ENCODE data around the gene RRBP1.
A peak's percentile ranks its signal among the peaks of the same experiment; 100 is the strongest.

RRBP1 gene

GRCh38 chr20:17693444-17694001 lies 11.5 kb upstream of the RRBP1 start:
- Histone ChIP-seq H3K9me3 (ENCODE audit: control insufficient read depth, insufficient read depth, low read length) (no peaks in the 10 kb centered on the region), H3K27me3 (ENCODE audit: control insufficient read depth, insufficient read depth, low read length) (no peaks in the 10 kb centered on the region), H3K4me3 (ENCODE audit: low read length) (no peak overlapping the region), H3K27ac (ENCODE audit: low read length) (no peak overlapping the region), H3K4me1 (ENCODE audit: control insufficient read depth, insufficient read depth, low read length) (no peaks in the 10 kb centered on the region), H3K36me3 (ENCODE audit: control insufficient read depth, insufficient read depth, low read length) (no peaks in the 10 kb centered on the region)
- no CpG with 5 or more reads among the region's 18 CpGs for WGBS (ENCODE audit: insufficient coverage, insufficient read length)
- no peak for DNase-seq (ENCODE audit: low read depth, low spot score)

GRCh38 chr20:17691758-17692157 lies 9.7 kb upstream of the RRBP1 start:
- Histone ChIP-seq H3K27me3 (ENCODE audit: control insufficient read depth, insufficient read depth, low read length) (no peaks in the 10 kb centered on the region), H3K36me3 (ENCODE audit: control insufficient read depth, insufficient read depth, low read length) (no peaks in the 10 kb centered on the region), H3K4me3 (ENCODE audit: low read length) (no peak overlapping the region), H3K4me1 (ENCODE audit: control insufficient read depth, insufficient read depth, low read length) (no peaks in the 10 kb centered on the region), H3K27ac (ENCODE audit: low read length) (no peak overlapping the region), H3K9me3 (ENCODE audit: control insufficient read depth, insufficient read depth, low read length) (no peaks in the 10 kb centered on the region)
- no peak for DNase-seq (ENCODE audit: low read depth, low spot score)
- no CpG with 5 or more reads among the region's 2 CpGs for WGBS (ENCODE audit: insufficient coverage, insufficient read length)

DNA sequence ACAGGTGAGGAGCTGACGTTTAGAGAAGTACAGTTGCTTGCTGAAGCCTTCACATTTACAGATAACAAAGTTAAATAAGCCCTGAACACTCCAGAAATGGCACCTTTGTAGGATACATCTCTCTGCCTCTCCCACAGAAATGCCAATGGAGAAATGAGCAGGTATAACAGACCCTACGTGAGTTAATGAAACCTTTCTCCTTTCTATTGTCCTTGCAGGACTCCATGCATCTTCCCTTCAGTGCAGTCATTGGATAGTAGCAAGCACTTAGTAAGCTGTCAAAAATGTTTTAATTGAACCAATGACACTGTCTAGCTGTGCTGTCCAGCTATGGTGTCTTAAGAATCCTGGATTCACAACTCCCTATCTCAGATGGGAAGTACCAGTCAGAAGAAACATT lies 8.1 kb upstream of the RRBP1 start:
- no peak overlapping the region for H3K4me3 ChIP-seq (ENCODE audit: low read length)
- no peaks in the 10 kb centered on the region for H3K9me3 ChIP-seq (ENCODE audit: control insufficient read depth, insufficient read depth, low read length)
- DNase-seq (ENCODE audit: low read depth, low spot score): no peak
- H3K27ac ChIP-seq (ENCODE audit: low read length): no peak overlapping the region
- H3K27me3 ChIP-seq (ENCODE audit: control insufficient read depth, insufficient read depth, low read length): no peaks in the 10 kb centered on the region
- H3K4me1 ChIP-seq (ENCODE audit: control insufficient read depth, insufficient read depth, low read length): no peaks in the 10 kb centered on the region
- no CpG with 5 or more reads among the region's 2 CpGs for WGBS (ENCODE audit: insufficient coverage, insufficient read length)
- H3K36me3 ChIP-seq (ENCODE audit: control insufficient read depth, insufficient read depth, low read length): no peaks in the 10 kb centered on the region

- no peaks in the 10 kb centered on the region for H3K27me3 ChIP-seq (ENCODE audit: control insufficient read depth, insufficient read depth, low read length)
- no peak overlapping the region for H3K27ac ChIP-seq (ENCODE audit: low read length)
- WGBS (ENCODE audit: insufficient coverage, insufficient read length): no CpG with 5 or more reads among the region's 2 CpGs
- H3K4me1 ChIP-seq (ENCODE audit: control insufficient read depth, insufficient read depth, low read length): no peaks in the 10 kb centered on the region
- H3K4me3 ChIP-seq (ENCODE audit: low read length): no peak overlapping the region
- no peak for DNase-seq (ENCODE audit: low read depth, low spot score)
- H3K9me3 ChIP-seq (ENCODE audit: control insufficient read depth, insufficient read depth, low read length): no peaks in the 10 kb centered on the region
- no peaks in the 10 kb centered on the region for H3K36me3 ChIP-seq (ENCODE audit: control insufficient read depth, insufficient read depth, low read length)
Measured at GRCh38 chr20:17688965-17689364, 6.9 kb upstream of the RRBP1 start.

DNA sequence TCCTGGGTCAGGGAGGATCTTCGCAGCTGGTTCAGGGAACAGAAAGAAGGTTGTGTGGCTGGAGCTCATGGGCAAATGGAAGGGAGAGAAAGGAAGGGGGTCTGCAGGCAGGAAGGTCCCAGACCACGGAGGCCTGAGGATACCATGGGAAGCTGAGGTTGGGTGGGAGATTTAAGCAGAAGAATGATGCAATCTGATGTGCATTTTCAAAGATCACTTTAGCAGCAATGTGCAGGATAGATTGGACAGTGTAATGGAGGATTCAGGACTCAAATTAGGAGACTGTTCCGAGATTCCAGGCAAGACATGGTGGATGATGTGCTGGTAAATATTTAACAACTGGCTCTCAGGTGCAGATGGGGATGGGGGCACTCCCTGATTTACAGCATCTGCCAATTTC lies 5.8 kb upstream of the RRBP1 start:
- H3K9me3 ChIP-seq (ENCODE audit: control insufficient read depth, insufficient read depth, low read length): no peaks in the 10 kb centered on the region
- H3K27me3 ChIP-seq (ENCODE audit: control insufficient read depth, insufficient read depth, low read length): no peaks in the 10 kb centered on the region
- WGBS (ENCODE audit: insufficient coverage, insufficient read length): no CpG with 5 or more reads among the region's 3 CpGs
- H3K27ac ChIP-seq (ENCODE audit: low read length): no peak overlapping the region
- no peaks in the 10 kb centered on the region for H3K36me3 ChIP-seq (ENCODE audit: control insufficient read depth, insufficient read depth, low read length)
- DNase-seq (ENCODE audit: low read depth, low spot score): no peak
- H3K4me3 ChIP-seq (ENCODE audit: low read length): no peak overlapping the region
- no peaks in the 10 kb centered on the region; the same call in 1 of the 2 replicates for H3K4me1 ChIP-seq (ENCODE audit: control insufficient read depth, insufficient read depth, low read length)

- Histone ChIP-seq H3K36me3 (ENCODE audit: control insufficient read depth, insufficient read depth, low read length) (no peaks in the 10 kb centered on the region), H3K9me3 (ENCODE audit: control insufficient read depth, insufficient read depth, low read length) (no peaks in the 10 kb centered on the region), H3K4me1 (ENCODE audit: control insufficient read depth, insufficient read depth, low read length) (peaks cover 3% of the 10 kb centered on the region), H3K27me3 (ENCODE audit: control insufficient read depth, insufficient read depth, low read length) (no peaks in the 10 kb centered on the region), H3K27ac (ENCODE audit: low read length) (no peak overlapping the region), H3K4me3 (ENCODE audit: low read length) (no peak overlapping the region)
- no peak for DNase-seq (ENCODE audit: low read depth, low spot score)
- no CpG with 5 or more reads among the region's 1 CpG for WGBS (ENCODE audit: insufficient coverage, insufficient read length)
Measured at GRCh38 chr20:17685168-17685567, 3.1 kb upstream of the RRBP1 start.

GRCh38 chr20:17684077-17684888 lies 2.2 kb upstream of the RRBP1 start:
- Histone ChIP-seq H3K9me3 (ENCODE audit: control insufficient read depth, insufficient read depth, low read length) (no peaks in the 10 kb centered on the region), H3K27ac (ENCODE audit: low read length) (no peak overlapping the region), H3K4me3 (ENCODE audit: low read length) (no peak overlapping the region), H3K4me1 (ENCODE audit: control insufficient read depth, insufficient read depth, low read length) (peaks cover 7% of the 10 kb centered on the region), H3K36me3 (ENCODE audit: control insufficient read depth, insufficient read depth, low read length) (no peaks in the 10 kb centered on the region), H3K27me3 (ENCODE audit: control insufficient read depth, insufficient read depth, low read length) (no peaks in the 10 kb centered on the region)
- no peak for DNase-seq (ENCODE audit: low read depth, low spot score)
- no CpG with 5 or more reads among the region's 13 CpGs for WGBS (ENCODE audit: insufficient coverage, insufficient read length)

GRCh38 chr20:17683218-17684076 lies 1.4 kb upstream of the RRBP1 start:
- no CpG with 5 or more reads among the region's 10 CpGs for WGBS (ENCODE audit: insufficient coverage, insufficient read length)
- Histone ChIP-seq H3K9me3 (ENCODE audit: control insufficient read depth, insufficient read depth, low read length) (no peaks in the 10 kb centered on the region), H3K27me3 (ENCODE audit: control insufficient read depth, insufficient read depth, low read length) (no peaks in the 10 kb centered on the region), H3K4me3 (ENCODE audit: low read length) (no peak overlapping the region; the same call in 1 of the 2 replicates), H3K36me3 (ENCODE audit: control insufficient read depth, insufficient read depth, low read length) (no peaks in the 10 kb centered on the region), H3K4me1 (ENCODE audit: control insufficient read depth, insufficient read depth, low read length) (peaks cover 7% of the 10 kb centered on the region), H3K27ac (ENCODE audit: low read length) (no peak overlapping the region)
- DNase-seq (ENCODE audit: low read depth, low spot score): no peak

GRCh38 chr20:17682889-17683198 lies 802 bp upstream of the RRBP1 start:
- Histone ChIP-seq H3K9me3 (ENCODE audit: control insufficient read depth, insufficient read depth, low read length) (no peaks in the 10 kb centered on the region), H3K36me3 (ENCODE audit: control insufficient read depth, insufficient read depth, low read length) (no peaks in the 10 kb centered on the region), H3K27ac (ENCODE audit: low read length) (no peak overlapping the region), H3K4me3 (ENCODE audit: low read length) (peak overlapping the region; percentile 43; the same call in 1 of the 2 replicates), H3K27me3 (ENCODE audit: control insufficient read depth, insufficient read depth, low read length) (no peaks in the 10 kb centered on the region), H3K4me1 (ENCODE audit: control insufficient read depth, insufficient read depth, low read length) (peaks cover 7% of the 10 kb centered on the region)
- no CpG with 5 or more reads among the region's 10 CpGs for WGBS (ENCODE audit: insufficient coverage, insufficient read length)
- DNase-seq (ENCODE audit: low read depth, low spot score): no peak

DNA sequence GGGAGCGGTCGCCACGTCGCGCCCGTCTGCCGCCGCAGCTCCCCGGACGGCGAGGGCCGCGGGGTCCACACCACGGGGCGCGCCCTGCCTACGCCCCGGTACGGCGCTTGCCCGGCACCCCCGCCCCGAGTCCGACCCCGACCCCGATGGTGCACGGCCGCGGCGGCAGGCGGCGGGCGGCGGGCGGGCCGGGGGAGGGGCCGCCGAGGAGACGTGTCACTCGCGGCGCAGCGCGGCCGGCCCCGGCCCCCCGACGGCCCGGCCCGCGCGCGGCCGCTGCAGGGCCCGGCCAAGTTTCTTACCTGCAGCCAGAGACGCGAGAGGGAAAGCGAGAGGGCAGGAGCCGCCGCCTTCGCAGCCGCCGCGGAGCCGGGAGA lies 328 bp downstream of the RRBP1 start:
- Histone ChIP-seq H3K9me3 (ENCODE audit: control insufficient read depth, insufficient read depth, low read length) (no peaks in the 10 kb centered on the region), H3K4me3 (ENCODE audit: low read length) (peak overlapping the region; percentile 80), H3K36me3 (ENCODE audit: control insufficient read depth, insufficient read depth, low read length) (no peaks in the 10 kb centered on the region), H3K27ac (ENCODE audit: low read length) (no peak overlapping the region), H3K4me1 (ENCODE audit: control insufficient read depth, insufficient read depth, low read length) (peaks cover 7% of the 10 kb centered on the region), H3K27me3 (ENCODE audit: control insufficient read depth, insufficient read depth, low read length) (no peaks in the 10 kb centered on the region)
- no CpG with 5 or more reads among the region's 65 CpGs for WGBS (ENCODE audit: insufficient coverage, insufficient read length)
- DNase-seq (ENCODE audit: low read depth, low spot score): no peak
